ENCODE measurements around the gene CD70.
"Not testable (repeated sequence)": the region's sequence is repeated elsewhere in the genome, so short reads cannot be mapped to it uniquely, and the experiment has no call there.

The CD70 gene

DNA sequence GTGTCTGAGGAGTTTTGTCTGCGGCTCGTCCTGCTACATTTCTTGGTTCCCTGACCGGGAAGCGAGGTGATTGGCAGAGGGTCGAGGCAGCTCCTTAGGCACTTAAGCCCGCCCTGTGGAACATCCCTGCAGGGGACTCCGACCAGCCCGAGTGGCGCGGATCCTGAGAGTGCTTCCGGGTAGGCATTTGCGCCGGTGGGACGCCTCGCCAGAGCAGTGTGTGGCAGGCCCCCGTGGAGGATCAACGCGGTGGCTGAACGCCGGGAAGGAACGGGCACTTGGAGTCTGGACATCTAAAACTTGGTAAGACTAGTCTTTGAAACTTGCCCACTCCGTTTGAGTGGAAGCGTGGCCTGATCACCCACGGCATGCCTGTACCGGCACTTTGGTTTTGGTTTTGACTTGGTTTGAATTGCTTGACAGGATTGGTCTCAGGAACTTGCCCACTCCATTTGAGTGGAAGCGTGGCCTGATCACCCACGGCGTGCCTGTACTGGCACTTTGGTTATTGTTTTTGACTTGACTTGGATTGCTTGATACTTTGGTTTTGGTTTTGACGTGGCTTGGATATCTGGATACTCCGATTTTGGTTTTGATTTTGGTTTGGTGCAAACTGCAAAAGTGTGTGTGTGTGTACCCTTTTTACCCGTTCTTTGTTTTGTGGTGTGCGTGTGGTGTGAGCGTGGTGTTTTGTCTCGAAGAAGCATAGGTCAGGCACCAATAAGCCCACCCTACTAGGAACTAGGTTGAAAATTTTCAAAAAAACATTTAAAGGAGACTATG lies 6.7 kb upstream of the CD70 start:
- not testable (repeated sequence) for DNase-seq (ENCODE audit: low spot score)

DNA sequence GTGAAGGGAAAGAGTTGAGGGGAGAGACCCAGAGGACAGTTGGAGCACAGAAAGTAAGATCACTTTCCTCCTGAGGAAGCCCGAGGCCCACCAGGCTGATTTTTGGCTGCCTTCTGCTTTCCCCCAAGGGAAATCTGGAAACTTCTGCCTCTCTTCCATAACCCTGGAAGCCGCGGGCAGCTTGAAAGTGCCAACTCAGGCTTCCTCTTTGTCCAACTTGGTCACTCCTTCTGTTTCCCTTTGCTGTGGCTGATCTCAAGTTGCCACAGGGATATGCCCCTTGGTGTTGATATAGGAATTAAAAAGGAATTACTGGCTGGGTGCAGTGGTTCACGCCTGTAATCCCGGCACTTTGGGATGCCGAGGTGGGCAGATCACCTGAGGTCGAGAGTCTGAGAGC lies 5.7 kb upstream of the CD70 start:
- no peak for DNase-seq (ENCODE audit: low spot score)

GRCh38 chr19:6593651-6594416 lies 2.9 kb upstream of the CD70 start:
- no peak for DNase-seq (ENCODE audit: low spot score)

GRCh38 chr19:6590258-6590826 lies 608 bp downstream of the CD70 start:
- no peak for DNase-seq (ENCODE audit: low spot score)

GRCh38 chr19:6589711-6590257 lies 1.2 kb downstream of the CD70 start:
- DNase-seq (ENCODE audit: low spot score): no peak

- no peak for DNase-seq (ENCODE audit: low spot score)
Measured at GRCh38 chr19:6588508-6589345, 2.2 kb downstream of the CD70 start.

- DNase-seq (ENCODE audit: low spot score): no peak
Measured at GRCh38 chr19:6587998-6588507, 2.9 kb downstream of the CD70 start.

DNA sequence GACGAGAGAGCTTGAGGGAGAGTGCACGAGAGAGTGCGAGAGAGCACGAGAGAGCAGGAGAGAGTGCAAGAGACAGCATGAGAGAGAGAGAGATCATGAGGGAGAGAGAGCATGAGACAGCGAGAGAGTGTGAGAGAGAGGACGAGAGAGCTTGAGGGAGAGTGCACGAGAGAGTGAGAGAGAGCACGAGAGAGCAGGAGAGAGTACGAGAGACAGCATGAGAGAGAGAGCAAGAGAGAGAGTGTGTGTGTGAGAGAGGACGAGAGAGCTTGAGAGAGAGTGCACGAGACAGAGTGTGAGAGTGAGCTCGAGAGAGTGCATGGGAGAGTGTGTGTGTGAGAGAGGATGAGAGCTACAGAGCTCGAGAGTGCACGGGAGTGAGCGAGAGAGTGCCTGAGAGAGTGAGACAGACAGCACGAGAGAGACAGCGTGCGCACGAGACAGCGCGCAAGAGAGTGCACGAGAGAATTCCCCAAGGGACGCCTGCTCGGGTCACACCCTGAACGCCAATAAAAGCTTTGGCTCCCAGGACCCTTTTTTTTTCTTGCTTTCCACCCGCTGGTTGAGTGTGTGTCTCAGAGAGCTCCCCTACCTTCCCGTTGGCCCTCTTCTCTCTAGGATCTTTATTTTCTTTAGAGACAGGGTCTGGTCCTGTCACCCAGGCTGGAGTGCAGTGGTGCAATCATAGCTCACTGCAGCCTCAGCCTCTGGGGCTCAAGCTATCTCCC lies 3.7 kb downstream of the CD70 start:
- DNase-seq (ENCODE audit: low spot score): no peak

DNA sequence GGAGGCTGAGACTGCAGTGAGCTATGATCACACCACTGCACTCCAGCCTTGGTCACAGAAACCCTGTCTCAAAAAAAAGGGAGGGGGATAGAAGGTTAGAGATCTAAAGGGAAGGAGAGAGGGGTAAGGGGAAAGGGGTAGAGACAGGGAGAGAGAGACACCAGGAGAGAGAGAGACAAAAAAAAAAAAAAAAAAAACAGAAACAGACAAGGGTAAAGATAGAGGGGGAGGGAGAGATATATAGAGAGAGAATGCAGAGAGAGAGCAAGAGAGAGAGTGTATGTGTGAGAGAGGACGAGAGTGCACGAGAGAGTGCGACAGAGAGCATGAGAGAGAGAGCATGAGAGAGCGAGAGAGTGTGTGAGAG lies 4.2 kb downstream of the CD70 start:
- no peak for DNase-seq (ENCODE audit: low spot score)

- no peak for DNase-seq (ENCODE audit: low spot score)
Measured at GRCh38 chr19:6586056-6586455, 4.9 kb downstream of the CD70 start.

GRCh38 chr19:6582515-6583484 lies 8.2 kb downstream of the CD70 start:
- not testable (repeated sequence) for DNase-seq (ENCODE audit: low spot score)

DNA sequence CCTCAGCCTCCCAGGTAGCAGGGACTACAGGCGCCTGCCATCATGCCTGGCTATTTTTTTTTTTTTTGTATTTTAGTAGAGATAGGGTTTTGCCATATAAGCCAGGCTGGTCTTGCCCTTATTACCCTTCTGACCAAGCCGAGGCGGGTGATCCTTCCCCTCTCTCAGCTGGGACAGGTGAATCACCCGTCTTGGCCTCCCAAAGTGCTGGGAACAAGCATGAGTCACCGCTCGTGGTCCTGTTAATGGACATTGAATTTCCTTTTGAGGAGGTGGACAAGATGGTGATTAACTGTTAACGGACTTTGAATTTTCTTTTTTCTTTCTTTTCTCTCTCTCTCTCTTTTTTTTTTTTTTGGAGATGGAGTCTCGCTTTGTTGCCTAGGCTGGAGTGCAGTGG lies 10.6 kb downstream of the CD70 start:
- no peak for DNase-seq (ENCODE audit: low spot score)

DNA sequence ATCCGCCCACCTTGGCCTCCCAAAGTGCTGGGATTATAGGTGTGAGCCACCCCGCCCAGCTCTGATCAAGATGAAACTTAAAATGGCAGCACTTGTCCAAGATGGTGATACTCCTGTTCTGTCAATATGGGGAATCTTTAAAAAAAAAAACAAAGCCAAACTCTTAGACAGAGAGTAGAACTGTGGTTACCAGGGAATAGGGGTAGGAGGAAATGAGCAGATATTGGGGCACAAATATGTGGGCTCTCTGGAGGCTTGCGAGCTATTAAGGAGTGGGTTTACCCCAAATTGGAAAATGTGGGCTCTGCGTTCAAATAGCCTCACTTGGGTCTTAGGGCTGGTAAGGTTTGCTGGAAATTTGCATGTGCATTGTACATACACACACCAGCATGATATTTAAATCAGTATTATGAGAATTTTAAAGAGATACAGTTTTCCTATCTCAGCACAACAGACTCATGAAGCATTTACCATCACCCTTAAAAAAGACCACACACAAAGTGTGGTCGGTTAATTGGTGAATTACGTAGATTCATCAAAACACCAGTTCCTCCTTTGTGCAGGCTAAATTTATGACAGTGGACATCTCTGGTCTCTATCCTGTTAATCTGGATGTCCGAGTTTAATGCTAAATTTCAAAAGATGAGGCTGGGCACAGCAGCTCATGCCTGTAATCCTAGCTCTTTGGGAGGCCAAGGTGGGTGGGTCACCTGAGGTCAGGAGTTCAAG lies 11.3 kb downstream of the CD70 start:
- no peak for DNase-seq (ENCODE audit: low spot score)

DNA sequence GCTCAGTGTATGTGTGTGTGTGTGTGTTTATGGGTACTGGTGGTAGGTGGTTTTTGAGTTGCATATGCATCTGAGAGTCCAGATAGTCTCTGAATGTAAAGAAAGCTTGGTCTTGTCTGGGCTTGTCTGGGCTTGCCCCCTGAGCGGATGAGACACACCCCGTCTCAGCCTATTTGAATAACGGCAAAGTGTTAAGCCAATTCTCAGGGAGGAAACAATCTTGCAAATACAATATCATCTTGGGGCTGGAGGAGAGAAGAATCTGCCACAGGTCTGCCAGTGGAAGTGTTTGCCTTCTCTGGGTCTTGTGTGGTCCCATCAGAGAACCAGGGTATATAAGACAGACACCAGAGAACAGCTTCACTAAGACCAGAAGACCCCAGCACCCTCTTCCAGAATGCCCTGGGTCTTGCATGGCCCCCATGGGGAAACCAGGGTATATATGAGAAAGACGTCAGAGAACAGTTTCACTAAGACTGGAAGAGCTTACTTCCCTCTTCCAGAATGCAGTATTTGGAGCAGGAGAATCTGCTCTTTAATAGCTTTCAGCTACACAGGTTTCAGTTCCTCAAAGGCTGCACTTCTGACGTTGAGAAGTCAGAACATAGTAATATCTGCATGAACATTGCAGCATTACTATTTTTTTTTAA lies 13.3 kb downstream of the CD70 start:
- DNase-seq (ENCODE audit: low spot score): peak; percentile 57

DNA sequence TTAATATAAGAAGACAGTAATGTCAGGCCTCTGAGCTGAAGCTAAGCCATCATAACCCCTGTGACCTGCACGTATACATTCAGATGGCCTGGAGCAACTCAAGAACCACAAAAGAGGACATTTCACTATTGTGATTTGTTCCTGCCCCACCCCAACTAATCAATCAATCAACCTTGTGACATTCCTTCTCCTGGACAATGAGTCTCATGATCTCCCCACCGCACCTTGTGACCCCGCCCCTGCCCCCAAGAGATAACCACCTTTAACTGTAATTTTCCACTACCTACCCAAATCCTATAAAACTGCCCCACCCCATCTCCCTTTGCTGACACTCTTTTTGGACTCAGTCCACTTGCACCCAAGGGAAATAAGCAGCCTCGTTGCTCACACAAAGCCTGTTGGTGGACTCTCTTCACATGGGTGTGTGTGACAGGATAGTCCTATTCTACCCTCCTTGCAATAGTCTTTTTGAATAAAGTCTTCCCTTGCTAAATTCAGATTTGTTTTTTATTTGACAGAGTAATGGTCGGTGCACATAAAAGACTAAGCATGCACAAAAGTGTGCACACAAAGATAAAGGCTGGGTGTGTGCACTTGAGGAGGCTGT lies 14.0 kb downstream of the CD70 start:
- DNase-seq (ENCODE audit: low spot score): peak; percentile 45

GRCh38 chr19:6573350-6573749 lies 17.6 kb downstream of the CD70 start:
- no peak for DNase-seq (ENCODE audit: low spot score)

DNA sequence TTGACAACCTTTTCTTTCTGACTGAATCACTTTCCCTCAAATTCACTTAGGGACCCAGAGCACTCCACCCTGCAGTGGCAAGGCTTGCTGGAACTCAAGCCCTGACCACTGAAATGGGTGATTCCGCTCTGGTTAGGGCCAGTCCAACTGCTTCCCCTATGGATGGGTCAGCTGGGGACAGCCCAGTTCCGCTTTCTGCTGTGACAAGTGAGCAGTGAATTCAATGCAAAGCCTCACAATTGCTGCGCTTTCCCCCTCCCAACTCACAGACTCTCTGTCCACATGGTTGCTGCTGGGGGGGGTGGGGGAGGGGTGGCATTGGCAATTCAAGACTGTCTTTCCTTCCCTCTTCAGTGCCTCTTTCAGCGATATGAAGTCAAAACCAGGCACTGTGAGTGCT lies 18.7 kb downstream of the CD70 start:
- no peak for DNase-seq (ENCODE audit: low spot score)

DNA sequence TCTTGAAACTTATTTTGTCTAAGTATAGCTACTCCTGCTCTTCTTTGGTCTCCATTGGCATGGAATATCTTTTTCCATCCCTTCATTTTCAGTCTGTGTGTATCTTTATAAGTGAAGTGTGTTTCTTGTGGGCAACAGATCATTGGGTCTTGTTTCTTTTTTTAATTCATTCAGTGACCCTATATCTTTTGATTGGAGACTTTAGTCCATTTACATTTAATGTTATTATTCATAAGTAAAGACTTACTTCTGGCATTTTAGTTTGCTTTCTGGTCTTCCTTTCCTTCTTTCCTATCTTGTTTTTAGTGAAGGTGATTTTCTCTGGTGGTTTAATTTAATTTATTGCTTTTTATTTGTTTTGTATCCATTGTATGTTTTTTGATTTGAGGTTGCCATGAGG lies 19.8 kb downstream of the CD70 start:
- no peak for DNase-seq (ENCODE audit: low spot score)

Measured in hematopoietic multipotent progenitor cell treated with erythropoietin and hydrocortisone succinate and interleukin-3 and kit ligand, for 15 days (in vitro differentiated cells).